CD4-positive, alpha-beta T cell treated with Interleukin-17A for 1 hour (primary cell): ENCODE measurements around the gene SLC47A2.
"Not testable (repeated sequence)": the region's sequence is repeated elsewhere in the genome, so short reads cannot be mapped to it uniquely, and the experiment has no call there.

Source experiments
- DNase-seq: peaks from one replicate; pipeline ENCODE4 v3.0.0-alpha.2; 2020

The SLC47A2 gene

GRCh38 chr17:19706791-19707727, 9.3 kb downstream of the SLC47A2 start:
- DNase-seq: no peak

GRCh38 chr17:19705771-19706770, 10.3 kb downstream of the SLC47A2 start:
- no peak for DNase-seq

DNA sequence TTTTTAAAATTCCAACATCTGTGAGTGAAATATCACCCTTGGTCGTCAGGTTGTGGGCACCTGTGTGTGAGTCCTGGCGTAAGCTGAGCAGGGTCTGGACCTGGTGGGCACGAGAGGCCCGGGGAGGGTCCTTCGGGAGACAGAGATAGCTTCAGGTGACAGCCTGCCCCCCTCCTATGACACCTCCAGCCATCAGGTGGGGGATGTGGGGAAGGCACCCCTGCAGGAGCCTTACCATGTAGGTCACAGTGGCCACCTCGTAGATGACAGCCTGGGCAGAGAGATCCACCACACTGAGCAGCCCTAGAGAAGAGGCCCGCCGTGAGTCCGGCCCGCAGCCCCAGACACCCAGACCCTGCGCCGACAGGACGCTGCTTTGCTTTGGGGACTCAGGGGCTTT, 11.2 kb downstream of the SLC47A2 start:
- DNase-seq: no peak

GRCh38 chr17:19703828-19704613, 12.4 kb downstream of the SLC47A2 start:
- DNase-seq: no peak

DNA sequence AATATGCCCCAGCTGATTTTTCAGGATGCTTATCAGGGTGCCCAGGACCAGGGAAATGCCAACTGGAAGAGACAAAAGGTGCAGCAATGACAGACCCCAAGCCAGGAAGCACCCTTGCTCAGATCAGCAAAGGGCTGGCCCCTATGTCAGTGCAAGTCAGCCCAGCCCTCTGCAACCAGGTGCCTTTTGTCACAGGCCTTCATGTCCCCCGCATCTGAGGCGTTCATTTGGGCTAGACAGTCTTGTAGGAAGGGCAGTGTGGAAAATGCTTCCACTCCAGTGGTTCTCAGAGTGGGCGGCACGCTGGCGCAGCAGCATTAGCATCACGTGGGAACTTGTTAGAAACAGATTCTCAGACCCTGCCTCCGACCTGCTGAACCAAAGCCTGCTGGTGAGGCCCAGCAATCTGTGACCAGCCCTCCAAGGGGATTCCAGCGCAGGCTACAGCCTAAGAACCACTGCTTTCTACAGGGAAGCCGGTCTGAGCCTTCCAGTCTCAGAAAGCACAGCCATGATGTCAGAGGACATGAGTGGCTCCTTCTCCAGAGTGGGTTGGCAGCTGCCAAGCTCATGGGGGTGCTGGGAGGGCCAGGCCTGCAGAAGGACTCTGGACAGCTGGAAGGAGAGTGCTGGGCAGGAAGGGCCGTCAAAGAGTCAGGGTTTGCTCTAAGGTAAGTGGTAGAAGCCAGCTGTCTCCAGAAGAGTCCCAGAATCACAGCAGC, 13.1 kb downstream of the SLC47A2 start:
- no peak for DNase-seq

- DNase-seq: no peak
Measured at GRCh38 chr17:19702217-19702641, 14.2 kb downstream of the SLC47A2 start.

GRCh38 chr17:19686400-19687090, 29.8 kb downstream of the SLC47A2 start:
- DNase-seq: no peak

GRCh38 chr17:19684909-19685580, 31.3 kb downstream of the SLC47A2 start:
- not testable (repeated sequence) for DNase-seq

DNA sequence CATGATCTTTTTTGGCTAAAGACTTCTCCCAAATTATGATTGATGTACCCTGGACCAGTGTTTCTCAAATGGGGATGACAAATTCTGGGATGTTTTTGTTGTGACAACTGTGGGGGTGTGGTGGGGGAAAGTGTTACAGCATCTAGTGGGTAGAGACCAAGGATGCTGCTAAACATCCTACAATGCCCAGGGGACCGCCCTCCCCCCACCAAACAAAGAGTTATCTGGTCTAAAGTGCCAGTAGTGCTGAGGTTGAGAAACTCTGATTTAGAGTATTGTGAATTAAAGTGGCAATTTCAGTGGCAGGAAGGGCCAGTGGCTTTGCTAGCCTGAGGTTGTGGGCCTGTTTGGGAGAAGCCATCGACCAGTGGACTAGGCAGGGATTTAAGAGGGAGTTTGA, 33.3 kb downstream of the SLC47A2 start:
- DNase-seq: no peak

GRCh38 chr17:19678581-19679453, 37.6 kb downstream of the SLC47A2 start:
- no peak for DNase-seq

DNA sequence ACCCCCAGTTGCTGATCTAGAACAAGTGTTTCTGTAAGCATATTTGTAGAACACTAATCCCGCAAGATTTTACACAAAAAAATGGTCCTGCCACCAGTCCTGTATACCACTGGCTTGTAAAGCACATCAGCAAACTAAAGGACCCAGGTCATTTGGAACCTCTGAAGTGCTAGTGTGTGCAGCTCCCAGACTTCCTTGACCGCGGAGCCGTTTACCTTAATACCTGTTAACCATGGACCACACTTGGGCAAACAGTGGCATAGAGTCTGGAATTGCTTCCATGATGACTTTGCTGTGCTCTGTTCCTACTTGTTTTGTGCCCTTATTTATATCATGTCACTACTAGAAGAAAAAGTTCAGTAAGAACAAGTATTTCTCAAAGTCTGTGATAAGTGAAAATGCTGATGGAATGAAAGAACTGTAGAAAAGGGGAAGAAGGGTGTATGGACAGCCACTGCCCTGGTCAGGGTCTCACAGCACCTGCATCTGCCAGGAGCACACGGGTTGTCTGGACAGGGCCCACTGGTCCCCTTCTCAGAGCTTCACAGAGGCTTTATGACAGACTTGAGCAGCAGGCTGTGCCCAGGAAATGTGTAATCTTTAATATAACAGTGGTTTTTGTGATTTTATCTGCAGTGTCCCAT, 38.5 kb downstream of the SLC47A2 start:
- DNase-seq: no peak

GRCh38 chr17:19676896-19677295, 39.5 kb downstream of the SLC47A2 start:
- DNase-seq: no peak

DNA sequence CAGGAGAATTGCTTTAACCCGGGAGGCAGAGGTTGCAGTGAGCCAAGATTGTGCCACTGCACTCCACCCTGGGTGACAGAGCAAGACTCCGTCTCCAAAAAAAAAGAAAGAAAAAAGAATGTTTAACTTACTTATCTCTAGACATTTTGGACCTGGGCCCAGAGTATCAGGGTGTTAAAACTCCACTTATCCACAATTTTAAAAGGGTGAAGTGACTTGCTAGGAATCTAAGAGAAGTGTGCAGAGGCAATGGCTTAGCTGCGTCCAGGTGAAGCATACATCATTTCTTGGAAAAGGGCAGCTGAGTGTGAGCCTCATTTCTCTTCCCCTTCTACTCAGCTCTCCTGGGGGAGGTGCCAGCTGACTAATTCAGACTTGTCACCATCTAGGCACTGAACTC, 42.8 kb downstream of the SLC47A2 start:
- no peak for DNase-seq

- DNase-seq: no peak
Measured at GRCh38 chr17:19672009-19672750, 44.2 kb downstream of the SLC47A2 start.

DNA sequence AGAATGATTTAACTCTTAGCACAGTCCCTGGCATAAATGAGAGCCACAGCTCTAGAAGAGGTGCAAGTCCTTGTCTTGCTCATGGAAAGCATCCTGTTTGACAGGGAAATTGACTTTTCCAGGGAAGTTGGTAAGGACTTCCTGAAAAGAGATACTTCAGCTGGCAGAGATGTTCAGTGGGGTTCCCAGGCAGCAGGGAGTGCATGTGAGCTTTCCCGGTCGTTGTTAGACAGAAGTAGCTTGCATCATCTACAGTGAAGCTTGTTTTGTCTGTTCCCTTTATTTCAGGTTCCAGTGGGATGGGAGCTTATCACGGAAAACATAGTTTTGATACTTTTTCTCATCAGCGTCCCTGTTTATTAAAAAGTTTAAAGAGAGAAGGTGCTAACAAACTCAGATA, 45.0 kb downstream of the SLC47A2 start:
- no peak for DNase-seq

DNA sequence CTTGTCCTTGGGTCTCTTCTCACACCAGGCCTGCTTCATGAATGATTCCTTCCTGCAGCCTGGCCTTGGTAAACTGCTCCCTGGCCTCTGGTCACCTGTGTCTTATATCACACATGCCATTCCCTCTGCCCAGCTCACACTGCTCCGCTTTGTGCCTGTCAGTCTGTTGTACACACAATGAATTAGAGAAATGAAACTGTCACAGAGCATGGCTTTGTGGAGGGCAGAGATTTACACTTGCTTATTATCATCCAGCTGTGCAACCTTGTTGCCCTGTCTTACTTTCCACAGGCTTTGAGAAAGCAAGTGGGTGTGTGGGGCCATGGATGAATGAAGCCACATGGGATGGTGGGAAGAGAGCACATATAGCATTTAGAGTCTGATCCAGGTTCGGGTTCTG, 45.5 kb downstream of the SLC47A2 start:
- no peak for DNase-seq

GRCh38 chr17:19669680-19670079, 46.7 kb downstream of the SLC47A2 start:
- DNase-seq: not testable (repeated sequence)

DNA sequence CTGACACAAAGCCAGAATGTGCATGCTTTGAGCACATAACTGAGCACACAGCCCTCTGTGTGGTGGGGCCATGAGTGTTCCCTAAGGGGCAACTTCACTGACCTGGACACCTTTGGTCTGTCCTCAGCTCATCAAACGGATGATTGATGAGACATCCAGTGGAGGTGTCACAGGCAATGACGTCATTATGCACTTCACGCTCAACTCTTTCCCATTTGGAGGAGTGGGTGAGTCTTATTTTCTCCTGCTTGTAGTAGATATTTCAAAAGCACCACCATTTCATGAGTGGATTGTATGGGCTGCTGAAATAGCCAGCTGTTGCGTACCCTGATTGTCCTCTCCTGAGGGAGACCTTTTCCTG, 51.6 kb downstream of the SLC47A2 start:
- no peak for DNase-seq
